H1 (cell line): ENCODE results near the gene WDR74. TPM values are rescaled to one million over a fixed set of nuclear protein-coding genes. Genes with fewer than 3 reads are reported as not detected.
"Not testable (repeated sequence)": the region's sequence is repeated elsewhere in the genome, so short reads cannot be mapped to it uniquely, and the experiment has no call there.

ENCODE experiments used
- CTCF ChIA-PET: fragments of 300-600 bp; sonication (Branson Sonifier 250); formaldehyde crosslinking; loops from one replicate; lab custom pipeline; 2021; ENCODE audit not compliant: partially characterized antibody; lab: Charles Lee
- POLR2A ChIA-PET: fragments of 300-600 bp; sonication (Branson Sonifier 250); formaldehyde crosslinking; loops from one replicate; lab custom pipeline; 2021; ENCODE audit warnings: inconsistent platforms; ENCODE audit not compliant: partially characterized antibody; lab: Charles Lee
- DNase-seq, 2 experiments: peaks; one replicate each; pipeline versions ENCODE4 v3.0.0 to v3.0.0-alpha.2; 2010 to 2022; ENCODE audit warnings: low spot score in 2 of 2, low read depth in 1 of 2, mixed read lengths in 1 of 2
- FAIRE-seq: peaks from 2 replicates; lab custom pipeline; 2011; peaks lifted over from hg19 to GRCh38; lab: Jason Lieb, UNC
- H2AFZ ChIP-seq: 2 replicates; pipeline ENCODE4 v1.8.1; 2012; ENCODE audit warnings: low read length, inconsistent platforms
- H2AK5ac ChIP-seq: 2 replicates; pipeline ENCODE4 v1.6.1; 2013; ENCODE audit warnings: low read depth, low read length
- H2BK120ac ChIP-seq: replicated peaks from 2 replicates; pipeline ENCODE3; 2013; ENCODE audit warnings: low read depth, low read length, inconsistent platforms
- H2BK12ac ChIP-seq: 2 replicates; pipeline ENCODE4 v1.6.1; 2013; ENCODE audit warnings: low read depth, low read length
- H2BK15ac ChIP-seq: 2 replicates; pipeline ENCODE4 v1.6.1; 2013; ENCODE audit warnings: low read length
- H2BK20ac ChIP-seq: 2 replicates; pipeline ENCODE4 v1.6.1; 2013; ENCODE audit warnings: low read length
- H2BK5ac ChIP-seq: 2 replicates; pipeline ENCODE4 v1.6.1; 2013; ENCODE audit warnings: low read depth, low read length
- H3K14ac ChIP-seq: 2 replicates; pipeline ENCODE4 v1.6.1; 2013; ENCODE audit warnings: inconsistent platforms; ENCODE audit not compliant: insufficient read length
- H3K18ac ChIP-seq: 2 replicates; pipeline ENCODE4 v1.6.1; 2013; ENCODE audit warnings: low read length; ENCODE audit errors: extremely low read depth
- H3K23ac ChIP-seq: 2 replicates; pipeline ENCODE4 v1.6.1; 2013; ENCODE audit warnings: inconsistent platforms; ENCODE audit not compliant: insufficient read length
- H3K23me2 ChIP-seq: 2 replicates; pipeline ENCODE4 v1.6.1; 2013; ENCODE audit warnings: low read depth, low read length
- H3K27ac ChIP-seq: 2 replicates; pipeline ENCODE4 v1.6.1; 2011; ENCODE audit warnings: low read depth, low read length, inconsistent platforms
- H3K27me3 ChIP-seq, 4 experiments: replicated peaks in 1 of 4; 1 replicate in 1 of 4; 2 replicates in 3 of 4; pipeline versions ENCODE4 v1.6.1 to v1.8.1; 2011 to 2013; ENCODE audit warnings: low read length in 3 of 4, mild to moderate bottlenecking in 3 of 4, inconsistent platforms in 2 of 4, mixed read lengths in 2 of 4, moderate library complexity in 1 of 4; ENCODE audit not compliant: control insufficient read depth in 3 of 4, insufficient read depth in 3 of 4; ENCODE audit errors: extremely low read depth in 1 of 4
- H3K36me3 ChIP-seq, 4 experiments: 2 replicates each; pipeline versions ENCODE4 v1.6.1 to v1.8.1; 2011 to 2013; ENCODE audit warnings: mild to moderate bottlenecking in 4 of 4, low read length in 3 of 4, moderate library complexity in 2 of 4, control low read depth in 1 of 4, inconsistent platforms in 1 of 4; ENCODE audit not compliant: insufficient read depth in 4 of 4, control insufficient read depth in 2 of 4
- H3K4ac ChIP-seq: replicated peaks from 2 replicates; pipeline ENCODE3; 2013; ENCODE audit warnings: low read length, low read depth, mixed read lengths, inconsistent platforms; ENCODE audit not compliant: insufficient read length
- H3K4me1 ChIP-seq, 4 experiments: replicated peaks in 1 of 4; 1 replicate in 1 of 4; 2 replicates in 3 of 4; pipeline versions ENCODE4 v1.6.1 to v1.8.1; 2011 to 2013; ENCODE audit warnings: low read length in 3 of 4, inconsistent platforms in 2 of 4, mixed read lengths in 1 of 4; ENCODE audit not compliant: insufficient read depth in 4 of 4, control insufficient read depth in 3 of 4
- H3K4me2 ChIP-seq, 2 experiments: 2 replicates each; pipeline versions ENCODE4 v1.6.1 to v1.8.1; 2011 to 2013; ENCODE audit warnings: low read depth in 2 of 2, low read length in 2 of 2, control low read depth in 1 of 2, inconsistent platforms in 1 of 2, mild to moderate bottlenecking in 1 of 2; ENCODE audit not compliant: insufficient read depth in 1 of 2
- H3K4me3 ChIP-seq, 4 experiments: fragments of 200-600, 300-600 bp in 1 of 4; sonication (generic), shearing (Covaris generic), sonication (Bioruptor Twin) in 1 of 4; 2 replicates each; pipeline versions ENCODE4 v1.5.1 to v1.8.1; 2011 to 2016; ENCODE audit warnings: low read length in 4 of 4, low read depth in 3 of 4, control low read depth in 2 of 4, inconsistent platforms in 2 of 4, mild to moderate bottlenecking in 2 of 4, mixed read lengths in 1 of 4, moderate library complexity in 1 of 4; ENCODE audit not compliant: insufficient read depth in 2 of 4; ENCODE audit errors: extremely low read depth in 1 of 4
- H3K56ac ChIP-seq: replicated peaks from 2 replicates; pipeline ENCODE3; 2013; ENCODE audit warnings: low read depth, mild to moderate bottlenecking, mixed read lengths, low read length, inconsistent platforms; ENCODE audit not compliant: insufficient read length
- H3K79me1 ChIP-seq: 2 replicates; pipeline ENCODE4 v1.6.1; 2013; ENCODE audit warnings: low read depth, low read length, control low read depth
- H3K79me2 ChIP-seq, 2 experiments: 2 replicates each; pipeline versions ENCODE4 v1.6.1 to v1.8.1; 2012 to 2013; ENCODE audit warnings: low read length in 2 of 2, mild to moderate bottlenecking in 2 of 2, inconsistent platforms in 1 of 2; ENCODE audit not compliant: insufficient read depth in 2 of 2, control insufficient read depth in 1 of 2
- H3K9ac ChIP-seq, 4 experiments: replicated peaks in 1 of 4; 1 replicate in 1 of 4; 2 replicates in 3 of 4; pipeline versions ENCODE4 v1.6.1 to v1.8.1; 2011 to 2013; ENCODE audit warnings: low read depth in 3 of 4, low read length in 3 of 4, control low read depth in 2 of 4, mild to moderate bottlenecking in 2 of 4, moderate library complexity in 2 of 4, inconsistent platforms in 1 of 4; ENCODE audit errors: extremely low read depth in 1 of 4
- H3K9me3 ChIP-seq, 2 experiments: 2 replicates each; pipeline versions ENCODE4 v1.6.1 to v1.8.1; 2012 to 2013; ENCODE audit warnings: mild to moderate bottlenecking in 2 of 2, moderate library complexity in 2 of 2, control low read depth in 1 of 2, inconsistent platforms in 1 of 2, low read depth in 1 of 2, low read length in 1 of 2, mixed read lengths in 1 of 2; ENCODE audit not compliant: insufficient read depth in 2 of 2
- H4K20me1 ChIP-seq, 2 experiments: replicated peaks in 1 of 2; 2 replicates each; pipeline versions ENCODE3 to v1.8.1; 2011 to 2013; ENCODE audit warnings: inconsistent platforms in 2 of 2, low read length in 2 of 2, mild to moderate bottlenecking in 1 of 2; ENCODE audit not compliant: insufficient read depth in 2 of 2, control insufficient read depth in 1 of 2
- H4K5ac ChIP-seq: 2 replicates; pipeline ENCODE4 v1.6.1; 2013; ENCODE audit warnings: low read length, low read depth, mixed read lengths, inconsistent platforms; ENCODE audit not compliant: insufficient read length
- H4K8ac ChIP-seq: 2 replicates; pipeline ENCODE4 v1.8.0; 2013; ENCODE audit warnings: mild to moderate bottlenecking, moderate library complexity, low read length, inconsistent platforms; ENCODE audit not compliant: insufficient read depth; ENCODE audit errors: extremely low read depth
- H4K91ac ChIP-seq: replicated peaks from 2 replicates; pipeline ENCODE3; 2013; ENCODE audit warnings: low read length, mixed read lengths, inconsistent platforms; ENCODE audit not compliant: insufficient read length
- CBX8 ChIP-seq: fragments of 300-800, 300-1000 bp; sonication (generic); IDR thresholded peaks from 2 replicates; pipeline ENCODE4 v1.7.1; 2016; ENCODE audit warnings: low read depth, low read length, borderline replicate concordance
- E2F6 ChIP-seq: IDR thresholded peaks from 2 replicates; pipeline ENCODE4 v1.6.1; 2012; ENCODE audit warnings: inconsistent platforms
- GTF2F1 ChIP-seq: IDR thresholded peaks from 2 replicates; pipeline ENCODE4 v1.6.1; 2012; ENCODE audit warnings: low read depth, low read length, improper control_type of control experiment, borderline replicate concordance
- HDAC2 ChIP-seq, 2 experiments: fragments of 300-600 bp in 1 of 2; sonication (generic) in 1 of 2; IDR thresholded peaks; 2 replicates each; pipeline ENCODE4 v1.6.1; 2011 to 2012; ENCODE audit warnings: low read depth in 2 of 2, low read length in 2 of 2, mild to moderate bottlenecking in 2 of 2, moderate library complexity in 2 of 2, borderline replicate concordance in 1 of 2, inconsistent platforms in 1 of 2
- KDM1A ChIP-seq: fragments of 200-600, 300-600 bp; sonication (generic); IDR thresholded peaks from 2 replicates; pipeline ENCODE4 v1.7.1; 2016; ENCODE audit warnings: mild to moderate bottlenecking, low read length, borderline replicate concordance
- SAP30 ChIP-seq: fragments of 300-600 bp; sonication (generic); IDR thresholded peaks from 2 replicates; pipeline ENCODE4 v1.7.1; 2012; ENCODE audit warnings: low read length, moderate library complexity, mild to moderate bottlenecking, inconsistent platforms; ENCODE audit not compliant: insufficient read depth, insufficient replicate concordance
- SIRT6 ChIP-seq: IDR thresholded peaks from one replicate; pipeline ENCODE4 v1.7.1; 2012; ENCODE audit warnings: low read length, inconsistent platforms
- WGBS, 2 experiments: shearing (Covaris generic) in 1 of 2; methylation state at CpG; one replicate each; pipeline versions ENCODE4 v1.1.6 to v1.1.7; 2013 to 2015; ENCODE audit warnings: low lambda C conversion rate in 2 of 2, mixed read lengths in 2 of 2, inconsistent platforms in 1 of 2, low coverage in 1 of 2, missing lambda C conversion rate in 1 of 2; ENCODE audit not compliant: insufficient replicate concordance in 2 of 2, insufficient coverage in 1 of 2, insufficient read length in 1 of 2; ENCODE audit errors: extremely low coverage in 1 of 2, missing lambda C conversion rate in 1 of 2; 5-methylcytosine and 5-hydroxymethylcytosine counted together
- polyA plus RNA-seq, 7 experiments: library from polyadenylated mRNA; depleted of rRNA in 3 of 7; stranded (reverse) in 5 of 7; unstranded in 2 of 7; fragments of >200 nt in 5 of 7; fragments of 200-250 nt in 2 of 7; gene quantifications; 1 replicate in 5 of 7; 2 replicates in 1 of 7; 4 replicates in 1 of 7; pipeline versions ENCODE4 v1.2.1 to v1.2.3, GENCODE V29; 2011 to 2013; ENCODE audit warnings: missing spikeins in 2 of 7, mixed read lengths in 2 of 7
- total RNA-seq: library from RNA; stranded (reverse); fragmentation: NEBNext Ultra II Directional; extraction: Animal tissue kit (Norgen Biotek cat#: 25700); gene quantifications from 2 replicates; pipeline ENCODE4 v1.2.1, GENCODE V29; 2021

The WDR74 gene
- total and polyA plus RNA-seq, 2 of the 8 experiments (the other 6 are each of a cell fraction or from before 2014, with no cell fraction given) = 93.6 to 97.0 TPM

DNA sequence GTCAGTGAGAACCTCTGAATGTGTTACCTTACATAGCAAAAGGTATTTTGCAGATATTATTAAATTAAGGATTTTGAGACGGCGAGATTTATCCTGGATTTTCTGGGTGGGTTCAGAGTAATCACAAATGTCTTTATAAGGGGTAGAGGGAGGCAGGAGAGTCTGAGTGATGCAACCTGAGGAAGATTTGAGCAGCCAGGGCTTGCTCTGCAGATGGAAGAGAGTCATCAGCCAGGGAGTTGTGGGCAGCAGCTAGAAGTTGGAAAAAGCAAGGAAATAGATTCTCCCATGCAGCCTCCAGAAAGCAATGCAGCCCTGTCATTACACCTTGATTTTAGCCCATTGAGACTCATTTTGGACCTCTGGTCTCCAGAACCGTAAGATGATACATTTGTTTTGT lies 4.1 kb upstream of the WDR74 start (continued):
- TF ChIP-seq KDM1A (no peak), CBX8 (no peak), HDAC2 (IDR thresholded peaks at IDR 0.05; ENCODE audit: borderline replicate concordance in 1 of 2, low read depth in 2 of 2, low read length in 2 of 2) (no peak), E2F6 (no peak), SAP30 (no peak), GTF2F1 (no peak), SIRT6 (no peak)

DNA sequence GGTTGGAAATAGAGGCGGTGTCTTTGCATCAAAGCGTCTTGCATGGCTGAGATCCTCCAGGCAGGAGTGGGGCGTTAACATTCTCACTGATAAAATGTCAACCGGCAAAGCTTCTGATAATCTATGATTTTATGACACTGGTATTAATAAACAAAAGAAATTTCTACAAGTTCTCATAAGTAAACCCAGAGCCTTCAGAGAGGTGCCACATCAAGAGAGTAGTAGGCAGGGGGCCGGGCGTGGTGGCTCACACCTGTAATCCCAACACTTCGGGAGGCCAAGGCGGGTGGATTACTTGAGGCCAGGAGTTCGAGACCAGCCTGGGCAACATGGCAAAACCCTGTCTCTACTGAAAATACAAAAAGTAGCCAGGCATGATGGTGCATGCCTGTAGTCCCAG lies 3.5 kb upstream of the WDR74 start:
- not testable (repeated sequence) for H4K20me1 ChIP-seq, H2BK15ac ChIP-seq, H3K9me3 ChIP-seq, H3K4ac ChIP-seq, H2BK5ac ChIP-seq, DNase-seq, H3K79me1 ChIP-seq, H2BK20ac ChIP-seq, H4K8ac ChIP-seq, H2AK5ac ChIP-seq, H3K14ac ChIP-seq, H2BK120ac ChIP-seq, FAIRE-seq, H4K5ac ChIP-seq, H3K18ac ChIP-seq, H4K91ac ChIP-seq, H3K36me3 ChIP-seq, H3K27me3 ChIP-seq, H3K23ac ChIP-seq, H3K56ac ChIP-seq, H2AFZ ChIP-seq, H3K4me1 ChIP-seq
- Histone ChIP-seq H3K79me2 (peaks cover 0 to 15% of the 10 kb centered on the region in 2 experiments; a peak in 2 of 4 replicates), H3K4me3 (peak overlapping the region; percentile 40 to 69 (median 52); a peak in 7 of 8 replicates), H2BK12ac (0 out of 2 replicates have a peak overlapping the region, but pooled peaks have one; percentile 82), H3K23me2 (peaks cover 20% of the 10 kb centered on the region), H3K27ac (peak overlapping the region; percentile 95; the same call in 1 of the 2 replicates), H3K9ac (peak overlapping the region in 2 of 4 experiments; percentile 78 to 88; a peak in 1 of 7 replicates), H3K4me2 (peak overlapping the region; percentile 77 to 99)
- CTCF ChIA-PET = interaction anchor here (0.7 to 1.4 kb wide), 2 partner anchors 9 to 30 kb away, joined by 3 read pairs; no protein-coding TSS in a partner anchor
- POLR2A ChIA-PET = interaction anchor here (1.0 to 20.0 kb wide), 12 partner anchors 11 to 178 kb away, joined by 3 to 2104 read pairs (median 29); partner anchors contain the start of genes BSCL2, C11orf98, CSKMT and GNG3
- WGBS, 2 experiments = 85% methylated on average over 9 of the region's 9 CpGs; no CpG with 5 or more reads in 1 of the 2 experiments
